Progenitor cell of endocrine pancreas (in vitro differentiated cells): ENCODE results near the gene TASOR. TPM values are rescaled to one million over a fixed set of nuclear protein-coding genes. Genes with fewer than 3 reads are reported as not detected.

ENCODE experiments used
- DNase-seq: peaks from one replicate; pipeline ENCODE4 v3.0.0; 2021; ENCODE audit warnings: low spot score; ENCODE audit not compliant: unreplicated experiment
- H3K27ac Mint-ChIP-seq: 2 replicates; pipeline ENCODE4 v1.8.0; 2021; ENCODE audit warnings: mild to moderate bottlenecking, moderate library complexity, mixed read lengths
- H3K27me3 Mint-ChIP-seq: 2 replicates; pipeline ENCODE4 v1.8.0; 2021; ENCODE audit warnings: mixed read lengths
- H3K36me3 Mint-ChIP-seq: 2 replicates; pipeline ENCODE4 v1.8.0; 2022; ENCODE audit warnings: mixed read lengths; ENCODE audit not compliant: insufficient read depth
- H3K4me1 Mint-ChIP-seq: 2 replicates; pipeline ENCODE4 v1.8.0; 2021; ENCODE audit warnings: low read depth, mixed read lengths
- H3K4me3 Mint-ChIP-seq: 2 replicates; pipeline ENCODE4 v1.8.0; 2021; ENCODE audit warnings: low read depth, mild to moderate bottlenecking, moderate library complexity, mixed read lengths
- H3K9me3 Mint-ChIP-seq: 2 replicates; pipeline ENCODE4 v1.8.0; 2021; ENCODE audit warnings: low read depth, mixed read lengths
- long read RNA-seq: library from polyadenylated mRNA; unstranded; transcript quantifications from one replicate; pipeline ENCODE4 v2.0.0, GENCODE V29; 2020
- total RNA-seq: library from RNA; stranded (reverse); gene quantifications from 2 replicates; pipeline ENCODE4 v1.2.1, GENCODE V29; 2021
- TF ChIP-seq, protein P1 (sequence below): fragments of 200-600 bp; sonication (generic); IDR thresholded peaks from one replicate; pipeline ENCODE4 v1.5.0; 2021; ENCODE audit warnings: antibody characterized with exemption, mild to moderate bottlenecking; ENCODE audit not compliant: unreplicated experiment

Gene TASOR, protein sequence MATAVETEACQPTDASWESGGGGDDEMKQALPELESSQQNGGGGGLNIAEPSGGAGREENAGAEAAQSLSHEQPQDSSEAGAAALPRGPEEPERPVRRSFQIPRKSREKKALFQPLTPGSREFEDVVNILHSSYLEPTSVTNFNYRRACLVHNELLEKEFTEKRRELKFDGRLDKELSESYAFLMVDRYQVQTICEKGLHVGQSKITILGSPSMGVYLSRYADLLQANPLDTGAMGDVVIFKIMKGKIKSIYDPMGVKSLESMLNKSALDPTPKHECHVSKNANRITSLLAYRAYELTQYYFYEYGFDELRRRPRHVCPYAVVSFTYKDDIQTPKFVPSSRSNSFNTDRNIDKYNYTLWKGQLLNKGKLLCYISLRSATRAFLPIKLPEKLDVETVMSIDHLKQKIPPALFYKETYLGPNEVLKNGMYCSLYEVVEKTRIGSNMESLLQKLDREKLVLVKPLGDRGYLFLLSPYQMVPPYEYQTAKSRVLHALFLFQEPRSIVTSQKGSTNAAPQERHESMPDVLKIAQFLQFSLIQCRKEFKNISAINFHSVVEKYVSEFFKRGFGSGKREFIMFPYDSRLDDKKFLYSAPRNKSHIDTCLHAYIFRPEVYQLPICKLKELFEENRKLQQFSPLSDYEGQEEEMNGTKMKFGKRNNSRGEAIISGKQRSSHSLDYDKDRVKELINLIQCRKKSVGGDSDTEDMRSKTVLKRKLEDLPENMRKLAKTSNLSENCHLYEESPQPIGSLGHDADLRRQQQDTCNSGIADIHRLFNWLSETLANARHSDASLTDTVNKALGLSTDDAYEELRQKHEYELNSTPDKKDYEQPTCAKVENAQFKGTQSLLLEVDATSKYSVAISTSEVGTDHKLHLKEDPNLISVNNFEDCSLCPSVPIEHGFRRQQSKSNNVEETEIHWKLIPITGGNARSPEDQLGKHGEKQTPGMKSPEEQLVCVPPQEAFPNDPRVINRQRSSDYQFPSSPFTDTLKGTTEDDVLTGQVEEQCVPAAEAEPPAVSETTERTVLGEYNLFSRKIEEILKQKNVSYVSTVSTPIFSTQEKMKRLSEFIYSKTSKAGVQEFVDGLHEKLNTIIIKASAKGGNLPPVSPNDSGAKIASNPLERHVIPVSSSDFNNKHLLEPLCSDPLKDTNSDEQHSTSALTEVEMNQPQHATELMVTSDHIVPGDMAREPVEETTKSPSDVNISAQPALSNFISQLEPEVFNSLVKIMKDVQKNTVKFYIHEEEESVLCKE (N-terminal part only)
- total RNA-seq, result 64.2 and 67.6 TPM in 2 replicates
- long read RNA-seq, partial matches to known transcripts, result 22 of 29 reads
- long read RNA-seq, other reads (novel, unspliced or antisense), result 7 of 29 reads

DNA sequence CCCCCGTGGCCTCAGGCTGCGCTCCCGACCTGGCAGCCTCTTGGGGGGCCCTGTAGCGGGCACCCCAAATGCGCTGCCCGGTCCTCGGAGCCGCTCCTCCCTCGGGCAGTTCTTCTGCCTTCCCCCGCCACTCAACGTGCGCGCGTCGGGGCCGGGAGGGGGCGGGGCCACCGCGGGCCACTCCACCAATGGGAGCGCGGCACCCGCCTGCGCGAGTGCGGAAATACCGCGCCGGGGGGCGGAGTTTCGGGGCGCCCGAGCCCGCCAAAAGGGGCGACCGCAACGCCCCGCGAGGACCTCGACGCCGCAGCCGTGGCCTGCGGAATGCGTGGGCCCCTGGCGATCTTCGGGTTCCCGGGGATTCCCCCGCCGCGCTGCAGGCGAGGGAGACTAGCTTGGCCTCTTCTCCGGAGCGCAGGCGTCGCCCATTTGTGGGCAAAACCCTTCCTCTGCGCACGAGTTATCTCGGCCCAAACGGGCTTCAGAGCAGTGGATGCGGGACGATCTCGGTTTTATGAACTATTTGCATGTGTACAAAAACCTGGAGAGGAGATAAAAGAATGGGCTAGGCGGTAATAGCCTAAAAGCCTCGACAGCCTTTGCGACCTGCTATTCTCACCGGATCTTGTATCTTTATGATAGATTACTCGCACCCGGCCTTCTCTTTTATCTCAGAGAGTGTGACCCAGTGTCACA lies at the start of gene TASOR:
Gene TASOR (minus strand): TSS at position 144 of the 696 bp plus-strand sequence. CDS start 259 bp downstream, outside the sequence.
- Mint-ChIP-seq H3K27ac (peak within 1 kb of the TSS; percentile 98), H3K36me3 (peaks cover 27% of the 10 kb centered on the region), H3K9me3 (peaks cover 9% of the 10 kb centered on the region), H3K4me1 (peaks cover 13% of the 10 kb centered on the region), H3K27me3 (no peaks in the 10 kb centered on the region), H3K4me3 (peak within 1 kb of the TSS; percentile 94)
- peak; percentile 58 for DNase-seq
- TF ChIP-seq, protein P1, sequence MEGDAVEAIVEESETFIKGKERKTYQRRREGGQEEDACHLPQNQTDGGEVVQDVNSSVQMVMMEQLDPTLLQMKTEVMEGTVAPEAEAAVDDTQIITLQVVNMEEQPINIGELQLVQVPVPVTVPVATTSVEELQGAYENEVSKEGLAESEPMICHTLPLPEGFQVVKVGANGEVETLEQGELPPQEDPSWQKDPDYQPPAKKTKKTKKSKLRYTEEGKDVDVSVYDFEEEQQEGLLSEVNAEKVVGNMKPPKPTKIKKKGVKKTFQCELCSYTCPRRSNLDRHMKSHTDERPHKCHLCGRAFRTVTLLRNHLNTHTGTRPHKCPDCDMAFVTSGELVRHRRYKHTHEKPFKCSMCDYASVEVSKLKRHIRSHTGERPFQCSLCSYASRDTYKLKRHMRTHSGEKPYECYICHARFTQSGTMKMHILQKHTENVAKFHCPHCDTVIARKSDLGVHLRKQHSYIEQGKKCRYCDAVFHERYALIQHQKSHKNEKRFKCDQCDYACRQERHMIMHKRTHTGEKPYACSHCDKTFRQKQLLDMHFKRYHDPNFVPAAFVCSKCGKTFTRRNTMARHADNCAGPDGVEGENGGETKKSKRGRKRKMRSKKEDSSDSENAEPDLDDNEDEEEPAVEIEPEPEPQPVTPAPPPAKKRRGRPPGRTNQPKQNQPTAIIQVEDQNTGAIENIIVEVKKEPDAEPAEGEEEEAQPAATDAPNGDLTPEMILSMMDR, result no peak

DNA sequence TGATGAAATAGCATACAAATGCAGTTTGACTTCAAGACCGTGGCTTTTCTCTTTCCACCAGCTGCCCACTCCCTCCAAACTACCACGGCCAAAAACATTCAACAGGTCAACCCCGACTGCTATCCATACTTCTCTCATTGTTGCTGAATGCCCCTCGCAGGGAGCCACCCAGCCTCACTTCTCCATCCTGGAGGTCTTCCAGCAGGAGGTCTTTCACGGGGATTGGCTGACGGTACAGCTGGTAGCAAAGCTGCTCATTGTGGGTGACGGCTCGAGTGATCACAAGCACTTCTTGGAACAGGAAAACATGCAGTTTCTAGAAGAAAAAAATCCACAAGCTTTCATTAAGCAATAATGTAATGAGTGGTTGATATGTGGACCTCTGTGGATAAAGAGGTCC lies 49.0 kb upstream of the TASOR start:
- Mint-ChIP-seq H3K27ac (no peak overlapping the region), H3K4me3 (no peak overlapping the region)

DNA sequence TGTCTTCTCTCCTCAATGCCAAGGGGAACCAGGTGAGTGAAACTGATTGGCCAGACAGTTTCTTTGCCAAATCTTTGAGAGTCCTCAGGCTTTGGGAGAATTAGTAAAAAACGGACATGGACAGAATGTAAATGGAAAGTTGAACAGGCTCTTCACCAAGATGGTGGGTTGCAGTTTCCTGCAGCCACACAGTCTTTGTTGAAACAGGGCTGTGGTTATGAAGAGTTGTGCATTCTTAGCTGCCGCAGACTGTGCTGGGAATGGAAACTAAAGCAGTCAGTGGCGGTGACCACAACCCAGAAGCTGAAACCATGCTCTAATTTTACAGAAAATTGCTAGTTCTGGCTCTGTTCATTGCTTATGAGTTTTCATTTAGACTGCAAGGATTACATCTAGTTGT lies 42.1 kb upstream of the TASOR start:
- Mint-ChIP-seq H3K36me3 (peaks cover 55% of the 10 kb centered on the region), H3K27me3 (no peaks in the 10 kb centered on the region), H3K4me3 (no peak overlapping the region), H3K9me3 (peaks cover 5% of the 10 kb centered on the region), H3K4me1 (peaks cover 22% of the 10 kb centered on the region), H3K27ac (no peak overlapping the region)
- no peak for DNase-seq
- TF ChIP-seq, protein P1, result no peak

More for the DNA sequence above, 49.0 kb upstream of the TASOR start:
- DNase-seq, result no peak
- peaks cover 45% of the 10 kb centered on the region for H3K36me3 Mint-ChIP-seq
- H3K27me3 Mint-ChIP-seq, result no peaks in the 10 kb centered on the region
- no peaks in the 10 kb centered on the region for H3K9me3 Mint-ChIP-seq
- peaks cover 4% of the 10 kb centered on the region for H3K4me1 Mint-ChIP-seq
- TF ChIP-seq, protein P1, result no peak

DNA sequence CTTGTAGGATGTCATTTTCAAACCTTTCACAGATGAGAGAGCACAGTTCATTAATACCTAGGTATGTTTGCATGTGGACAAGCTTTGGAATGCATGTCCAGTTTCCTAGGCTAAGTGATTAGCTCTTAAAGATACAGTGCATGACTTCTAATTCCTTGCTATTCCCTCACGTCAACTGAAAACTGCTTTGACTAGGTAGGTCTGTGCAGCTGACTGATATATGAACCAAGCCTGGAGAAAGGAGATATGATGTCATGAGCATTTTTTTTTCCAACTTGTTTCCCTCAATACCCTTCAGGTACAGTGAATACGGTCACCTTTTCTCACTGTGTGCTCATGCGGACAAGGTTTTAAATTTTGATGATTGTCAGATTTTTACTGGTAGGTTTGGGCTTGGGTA lies 41.6 kb upstream of the TASOR start:
- Mint-ChIP-seq H3K27me3 (no peaks in the 10 kb centered on the region), H3K4me3 (no peak overlapping the region)

More for the DNA sequence above, 41.6 kb upstream of the TASOR start:
- H3K36me3 Mint-ChIP-seq, result peaks cover 57% of the 10 kb centered on the region
- H3K4me1 Mint-ChIP-seq, result peaks cover 22% of the 10 kb centered on the region
- H3K9me3 Mint-ChIP-seq, result peaks cover 10% of the 10 kb centered on the region
- TF ChIP-seq, protein P1, result no peak
- DNase-seq, result no peak
- H3K27ac Mint-ChIP-seq, result peak overlapping the region; percentile 71
